NB4 (cell line): Measurements from ENCODE around the gene SLC4A1.

Source experiments
- CTCF ChIP-seq: IDR thresholded peaks from one replicate; pipeline ENCODE4 v1.5.1; 2012; ENCODE audit warnings: low read depth, low read length
- MYC ChIP-seq: IDR thresholded peaks from 2 replicates; pipeline ENCODE4 v1.6.1; 2011; ENCODE audit warnings: low read depth, low read length
- TF ChIP-seq, protein P1 (sequence below): IDR thresholded peaks from 2 replicates; pipeline ENCODE4 v1.6.1; 2011; ENCODE audit warnings: low read depth, low read length

GRCh38 chr17:44279346-44279665 is 11.4 kb upstream of the SLC4A1 start:
- TF ChIP-seq CTCF = no peak
- TF ChIP-seq, protein P1, sequence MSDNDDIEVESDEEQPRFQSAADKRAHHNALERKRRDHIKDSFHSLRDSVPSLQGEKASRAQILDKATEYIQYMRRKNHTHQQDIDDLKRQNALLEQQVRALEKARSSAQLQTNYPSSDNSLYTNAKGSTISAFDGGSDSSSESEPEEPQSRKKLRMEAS = no peak
- TF ChIP-seq MYC = no peak
